ENCODE results near the gene WDFY4.

DNA sequence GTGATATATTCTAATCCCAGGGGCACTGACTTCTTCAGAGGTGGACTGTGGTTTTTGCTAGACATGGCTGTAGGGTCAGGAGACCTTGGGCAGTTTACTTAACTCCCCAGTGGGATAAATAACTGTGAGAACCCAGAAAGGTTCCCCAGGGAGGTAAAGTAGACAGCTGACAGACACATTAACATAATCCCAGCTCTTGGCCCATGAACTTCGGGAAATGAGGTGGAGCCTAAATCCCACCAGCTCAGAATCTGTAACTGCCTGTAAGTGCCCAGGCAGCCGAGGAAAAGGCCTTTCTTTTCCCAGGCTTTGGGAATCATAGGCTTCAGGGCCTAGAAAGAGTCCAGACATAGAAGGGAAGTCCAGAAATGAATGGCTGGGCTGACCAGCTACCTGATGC lies 149.0 kb downstream of the WDFY4 start:
- TF ChIP-seq POLR2AphosphoS5 (IDR thresholded peaks at IDR 0.05; ENCODE audit: low read depth, low read length) (no peak), SIN3A (IDR thresholded peaks at IDR 0.05; ENCODE audit: borderline replicate concordance, insufficient read depth, low read length) (no peak), TAF1 (IDR thresholded peaks at IDR 0.05; ENCODE audit: borderline replicate concordance, insufficient read depth, low read length) (no peak)
- TF ChIP-seq, protein P1, sequence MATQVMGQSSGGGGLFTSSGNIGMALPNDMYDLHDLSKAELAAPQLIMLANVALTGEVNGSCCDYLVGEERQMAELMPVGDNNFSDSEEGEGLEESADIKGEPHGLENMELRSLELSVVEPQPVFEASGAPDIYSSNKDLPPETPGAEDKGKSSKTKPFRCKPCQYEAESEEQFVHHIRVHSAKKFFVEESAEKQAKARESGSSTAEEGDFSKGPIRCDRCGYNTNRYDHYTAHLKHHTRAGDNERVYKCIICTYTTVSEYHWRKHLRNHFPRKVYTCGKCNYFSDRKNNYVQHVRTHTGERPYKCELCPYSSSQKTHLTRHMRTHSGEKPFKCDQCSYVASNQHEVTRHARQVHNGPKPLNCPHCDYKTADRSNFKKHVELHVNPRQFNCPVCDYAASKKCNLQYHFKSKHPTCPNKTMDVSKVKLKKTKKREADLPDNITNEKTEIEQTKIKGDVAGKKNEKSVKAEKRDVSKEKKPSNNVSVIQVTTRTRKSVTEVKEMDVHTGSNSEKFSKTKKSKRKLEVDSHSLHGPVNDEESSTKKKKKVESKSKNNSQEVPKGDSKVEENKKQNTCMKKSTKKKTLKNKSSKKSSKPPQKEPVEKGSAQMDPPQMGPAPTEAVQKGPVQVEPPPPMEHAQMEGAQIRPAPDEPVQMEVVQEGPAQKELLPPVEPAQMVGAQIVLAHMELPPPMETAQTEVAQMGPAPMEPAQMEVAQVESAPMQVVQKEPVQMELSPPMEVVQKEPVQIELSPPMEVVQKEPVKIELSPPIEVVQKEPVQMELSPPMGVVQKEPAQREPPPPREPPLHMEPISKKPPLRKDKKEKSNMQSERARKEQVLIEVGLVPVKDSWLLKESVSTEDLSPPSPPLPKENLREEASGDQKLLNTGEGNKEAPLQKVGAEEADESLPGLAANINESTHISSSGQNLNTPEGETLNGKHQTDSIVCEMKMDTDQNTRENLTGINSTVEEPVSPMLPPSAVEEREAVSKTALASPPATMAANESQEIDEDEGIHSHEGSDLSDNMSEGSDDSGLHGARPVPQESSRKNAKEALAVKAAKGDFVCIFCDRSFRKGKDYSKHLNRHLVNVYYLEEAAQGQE (IDR thresholded peaks at IDR 0.05; ENCODE audit: insufficient read depth in 1 of 2, low read depth in 2 of 2, low read length in 2 of 2), result no peak
